Measurements from ENCODE around the gene TOX2. TPM values are rescaled to one million over a fixed set of nuclear protein-coding genes. Genes with fewer than 3 reads are reported as not detected.

The TOX2 gene
- polyA plus RNA-seq, 1 donor: 4.1 TPM

DNA sequence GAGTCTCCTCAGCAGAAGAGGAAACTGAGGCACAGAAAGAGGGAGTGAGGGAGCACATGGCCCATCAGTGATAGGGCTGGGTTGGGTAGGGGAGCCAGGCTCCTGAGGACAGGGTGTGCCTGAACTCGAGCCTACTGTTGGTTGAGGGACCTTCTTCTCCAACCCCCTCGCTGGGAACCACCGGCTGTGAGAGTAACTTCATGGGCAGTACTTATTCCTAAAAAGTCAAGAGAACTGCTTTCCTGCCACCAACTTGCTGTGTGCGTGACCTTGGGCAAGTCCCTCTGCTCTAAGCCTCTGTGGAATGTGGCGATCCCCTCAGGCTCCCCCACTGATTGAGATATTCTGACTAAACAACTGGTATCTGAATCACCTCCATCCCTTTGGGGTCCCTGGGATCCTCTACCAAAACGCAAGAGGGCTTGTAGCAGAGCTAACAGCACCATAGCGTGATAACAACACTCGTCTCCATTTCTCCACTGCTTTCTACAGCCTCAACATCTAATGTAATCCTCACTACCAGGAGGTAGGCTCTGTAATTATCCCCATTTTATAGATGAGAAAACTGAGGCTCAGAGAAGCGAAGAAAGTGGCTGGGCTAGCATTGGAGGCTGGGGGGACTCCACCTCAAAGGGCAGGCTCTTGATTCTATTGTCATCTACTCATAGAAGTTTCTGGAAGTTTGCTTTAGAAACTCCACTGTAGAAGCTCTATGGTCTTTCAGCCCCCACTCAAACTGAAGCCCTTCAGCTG is 196.3 kb downstream of the TOX2 start:
- no peak for DNase-seq

DNA sequence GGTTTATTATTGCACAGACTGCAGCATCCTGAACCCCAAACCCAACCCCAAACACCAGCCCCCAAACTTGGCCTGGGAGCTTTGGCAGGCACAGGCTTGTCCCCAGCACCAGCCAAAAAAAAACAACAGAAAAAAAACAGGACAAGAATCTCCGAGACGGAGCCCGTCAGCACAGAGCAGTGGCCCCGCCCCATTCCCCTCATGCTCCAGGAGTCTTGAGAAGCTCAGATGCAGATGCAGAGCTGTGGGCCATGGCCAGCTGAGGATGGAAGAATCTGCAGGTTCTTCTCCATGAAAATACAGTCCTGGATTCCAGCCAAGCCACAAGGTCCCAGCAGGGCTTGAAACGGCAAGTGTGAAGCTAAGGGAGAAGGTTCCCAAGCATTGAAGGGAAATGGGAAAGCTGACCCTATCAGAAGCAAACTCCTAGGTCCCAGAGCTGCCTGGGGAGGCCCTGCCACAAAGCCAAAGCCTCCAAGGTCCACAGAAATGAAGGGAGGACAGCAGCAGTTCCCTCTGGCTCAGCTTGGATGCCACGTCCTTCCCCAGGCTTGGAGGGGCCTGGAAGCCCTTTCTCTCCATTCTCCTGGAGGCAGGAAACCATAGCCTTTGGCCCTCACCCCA is 197.2 kb downstream of the TOX2 start:
- no peak for DNase-seq

- no peak for DNase-seq
These were observed 197.8 kb downstream of the TOX2 start for GRCh38 chr20:44112456-44112855.

- no peak for DNase-seq
These were observed 198.4 kb downstream of the TOX2 start for GRCh38 chr20:44112889-44113617.

- no peak for DNase-seq
These were observed 199.1 kb downstream of the TOX2 start for GRCh38 chr20:44113618-44114376.

GRCh38 chr20:44115181-44115580 is 200.5 kb downstream of the TOX2 start:
- DNase-seq: no peak

DNA sequence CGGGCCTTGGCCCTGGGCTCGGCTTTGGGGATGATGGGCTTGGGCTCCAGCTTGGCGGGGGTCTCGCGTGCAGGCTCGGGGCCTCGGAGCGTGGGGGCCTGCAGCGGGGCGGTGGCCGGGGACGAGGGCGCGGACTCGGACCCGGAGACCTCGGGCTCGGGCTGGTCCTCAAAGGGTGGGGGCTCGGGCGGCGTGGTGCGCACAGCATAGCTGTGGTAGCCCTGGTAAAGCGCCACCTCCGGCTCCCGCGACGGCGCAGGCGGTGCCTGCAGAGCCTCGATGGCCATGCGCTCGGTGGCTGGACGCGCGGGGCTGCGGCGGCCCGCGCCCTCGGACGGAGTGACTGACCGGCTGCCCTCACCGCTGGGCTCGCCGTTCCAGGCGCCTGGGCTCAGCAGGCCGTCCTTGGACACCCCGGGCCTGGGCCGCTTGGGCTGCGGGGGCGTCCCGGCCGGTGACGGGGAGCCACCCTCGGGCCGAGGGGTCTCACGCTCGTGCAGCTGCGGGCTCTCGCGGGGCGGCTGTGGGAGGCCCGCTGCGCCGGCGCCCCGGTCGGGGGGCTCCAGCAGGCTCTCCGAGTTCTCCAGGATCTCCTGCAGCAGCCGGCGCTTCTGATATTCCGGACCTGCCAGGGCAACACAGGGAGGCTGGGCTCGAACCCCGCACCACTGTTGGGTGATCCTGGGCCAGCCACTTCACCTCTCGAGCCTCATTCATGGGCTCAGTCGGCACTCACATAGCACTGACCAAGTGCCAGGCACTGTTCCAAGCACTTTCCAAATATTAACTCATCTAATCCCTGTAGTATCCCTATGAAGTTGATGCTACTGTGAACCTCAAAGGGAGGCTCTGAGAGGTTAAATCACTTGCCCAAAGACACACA is 201.4 kb downstream of the TOX2 start:
- DNase-seq: no peak

DNA sequence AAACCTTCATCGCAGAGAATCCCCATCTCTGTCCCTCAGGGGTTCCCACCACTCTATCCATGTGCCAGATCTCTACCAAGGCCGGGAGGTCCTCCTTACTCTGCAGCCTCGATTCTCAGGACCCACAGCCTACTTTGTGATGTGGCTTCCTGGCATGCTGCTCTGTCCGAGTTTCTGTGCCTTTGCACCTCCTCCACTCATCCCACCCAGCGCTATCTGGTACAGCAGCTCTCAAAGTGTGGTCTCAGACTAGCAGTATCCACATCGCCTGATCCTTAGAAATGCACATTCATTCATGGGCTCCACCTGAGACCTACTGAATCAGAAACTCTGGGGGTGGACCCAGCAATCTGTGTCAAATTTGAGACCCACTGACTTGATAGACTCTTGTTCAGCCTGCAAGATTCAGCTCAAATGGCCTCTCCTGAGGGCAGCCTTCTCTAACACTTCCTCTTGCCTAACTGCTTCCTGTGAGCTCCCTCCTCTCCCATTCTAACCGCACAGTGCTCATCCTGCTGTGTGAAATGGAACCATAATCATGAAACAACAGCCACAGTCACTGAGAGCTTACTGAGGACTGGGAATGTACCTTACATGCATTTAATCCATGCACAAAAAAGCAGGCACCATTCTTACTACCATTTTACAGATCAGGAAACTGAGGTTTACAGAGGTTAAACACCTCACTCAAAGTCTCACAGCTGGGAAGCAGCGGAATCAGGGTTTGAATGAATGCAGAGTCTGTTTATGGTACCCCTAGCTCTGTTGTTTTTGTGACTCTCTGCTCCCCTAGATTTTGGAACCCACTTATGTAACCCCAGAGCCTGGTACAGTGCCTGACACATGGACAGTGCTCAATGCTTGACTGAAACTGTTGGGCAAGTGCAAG is 202.9 kb downstream of the TOX2 start:
- no peak for DNase-seq

DNA sequence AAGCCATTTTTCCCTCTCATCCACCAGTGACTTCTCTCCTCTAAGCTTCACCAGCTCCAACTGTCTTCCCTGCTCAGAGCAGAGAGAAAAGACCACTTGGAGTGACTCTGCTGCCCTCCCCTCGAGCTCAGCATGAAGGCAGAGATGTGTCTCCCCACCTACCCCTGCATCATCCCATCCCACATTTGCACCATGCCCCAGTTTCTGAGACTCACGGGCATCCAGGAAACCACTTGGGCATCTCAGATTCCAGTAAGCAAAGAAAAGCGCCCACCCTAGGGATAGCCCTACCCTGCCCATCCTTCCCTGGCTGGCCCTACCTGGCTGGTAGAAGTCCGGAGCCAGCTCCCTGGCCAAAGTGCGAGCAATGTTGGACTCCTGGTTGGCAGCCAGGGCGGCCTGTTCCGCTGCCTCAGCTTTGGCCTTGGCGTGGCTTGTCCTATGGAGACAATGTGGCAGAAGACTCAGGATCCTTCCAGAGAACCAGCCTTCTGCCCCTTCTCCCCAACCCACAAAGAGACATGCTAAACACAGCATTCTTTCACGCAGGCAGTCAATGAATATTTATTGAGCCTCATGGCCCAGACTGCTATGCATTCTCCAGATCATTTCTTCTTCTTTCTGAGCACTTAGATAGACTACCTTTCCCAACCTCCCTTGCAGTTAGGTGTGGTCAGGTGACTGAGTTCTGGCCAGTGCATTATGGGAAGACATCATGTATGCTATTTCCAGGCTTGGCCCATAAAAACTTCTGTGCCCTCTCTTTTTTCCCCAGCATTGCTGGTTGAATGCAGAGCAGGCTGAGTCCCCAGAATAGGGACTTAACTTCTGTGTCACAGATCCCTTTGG is 203.8 kb downstream of the TOX2 start:
- DNase-seq: no peak

Other genes starting within 250 kb of the TOX2 start
- gene MYBL2, start 247.7 kb upstream of the TOX2 start, polyA plus RNA-seq (ENCODE audit: insufficient read length): 12.8 TPM
- gene GTSF1L, start 187.8 kb upstream of the TOX2 start, polyA plus RNA-seq (ENCODE audit: insufficient read length): not detected